HG03439 (cell line): Measurements from ENCODE around the gene CA6.
"Not testable (repeated sequence)": the region's sequence is repeated elsewhere in the genome, so short reads cannot be mapped to it uniquely, and the experiment has no call there.

Experiments used
- ATAC-seq: cut with Tn5 transposase; IDR thresholded peaks from one replicate; pipeline ENCODE4 v1.9.1; 2021; ENCODE audit warnings: mild to moderate bottlenecking, moderate library complexity; ENCODE audit not compliant: unreplicated experiment

CA6 gene

GRCh38 chr1:8945568-8945967 lies at the start of gene CA6:
TSS of gene CA6 (plus strand) at chr1:8945868. CDS start at chr1:8945887, 19 bp downstream.
- no peak for ATAC-seq

DNA sequence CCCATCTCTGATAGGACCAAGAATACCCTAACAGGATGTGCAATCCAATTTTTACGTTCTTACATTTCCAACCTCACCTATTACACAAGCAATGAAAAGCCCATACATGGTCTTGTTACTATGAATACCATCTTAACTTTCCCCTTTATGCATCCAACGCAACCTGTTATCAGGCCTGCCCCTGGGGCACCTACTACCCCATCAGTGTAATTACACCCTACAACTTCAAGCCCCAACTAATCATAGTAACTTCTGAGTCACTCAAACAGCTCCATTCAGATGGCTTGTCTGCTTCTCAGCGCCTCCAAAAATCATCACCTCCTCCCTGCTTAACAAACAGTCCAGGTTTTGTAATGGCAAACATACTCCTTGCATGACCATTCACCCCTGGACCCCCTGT lies 48.9 kb upstream of the CA6 start:
- not testable (repeated sequence) for ATAC-seq

- ATAC-seq = not testable (repeated sequence)
These were observed 48.2 kb upstream of the CA6 start for GRCh38 chr1:8897505-8897904.

DNA sequence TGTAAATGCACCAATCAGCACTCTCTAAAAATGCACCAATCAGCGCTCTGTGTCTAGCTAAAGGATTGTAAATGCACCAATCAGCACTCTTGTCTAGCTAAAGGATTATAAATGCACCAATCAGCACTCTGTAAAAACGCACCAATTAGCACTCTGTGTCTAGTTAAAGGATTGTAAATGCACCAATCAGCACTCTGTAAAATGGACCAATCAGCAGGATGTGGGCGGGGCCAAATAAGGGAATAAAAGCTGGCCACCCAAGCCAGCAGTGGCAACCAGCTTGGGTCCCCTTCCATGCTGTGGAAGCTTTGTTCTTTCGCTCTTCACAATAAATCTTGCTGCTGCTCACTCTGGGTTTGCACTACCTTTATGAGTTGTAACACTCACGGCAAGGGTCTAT lies 47.2 kb upstream of the CA6 start:
- not testable (repeated sequence) for ATAC-seq

GRCh38 chr1:8899046-8899445 lies 46.6 kb upstream of the CA6 start:
- no peak for ATAC-seq

GRCh38 chr1:8900684-8901083 lies 45.0 kb upstream of the CA6 start:
- ATAC-seq = not testable (repeated sequence)

DNA sequence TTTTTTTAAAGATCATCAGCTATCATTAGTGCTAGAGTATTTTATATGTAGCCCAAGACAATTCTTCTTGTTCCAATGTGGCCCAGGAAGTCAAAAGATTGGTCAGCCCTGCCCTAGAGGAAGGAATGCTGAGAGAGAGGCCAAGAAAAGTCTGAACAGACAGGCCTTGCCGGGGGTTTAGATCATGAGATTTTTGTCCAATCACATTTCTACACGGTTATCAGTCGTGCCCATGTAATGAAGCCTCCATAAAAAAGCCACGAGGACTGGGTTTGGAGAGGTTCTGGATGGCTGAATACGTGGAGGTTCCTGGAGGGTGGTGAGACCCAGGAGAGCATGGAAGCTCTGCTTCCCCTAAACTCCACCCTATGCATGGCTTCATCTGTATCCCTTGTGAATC lies 42.9 kb upstream of the CA6 start:
- no peak for ATAC-seq

DNA sequence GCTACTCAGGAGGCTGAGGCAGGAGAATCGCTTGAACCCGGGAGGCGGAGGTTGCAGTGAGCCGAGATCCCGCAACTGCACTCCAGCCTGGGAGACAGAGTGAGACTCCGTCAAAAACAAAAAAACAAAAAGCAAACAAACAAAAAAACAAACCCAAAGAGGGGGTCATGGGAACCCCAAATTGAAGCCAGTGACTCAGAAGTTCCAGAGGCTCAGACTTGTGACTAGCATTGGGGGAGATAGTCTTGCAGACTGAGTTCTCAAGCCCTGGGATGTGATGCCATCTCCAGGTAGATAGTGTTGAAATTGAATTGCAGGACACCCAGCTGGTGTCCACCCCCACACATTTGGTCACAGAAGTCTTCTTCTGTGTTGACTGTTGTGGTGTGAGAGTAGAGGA lies 42.3 kb upstream of the CA6 start:
- ATAC-seq = no peak

DNA sequence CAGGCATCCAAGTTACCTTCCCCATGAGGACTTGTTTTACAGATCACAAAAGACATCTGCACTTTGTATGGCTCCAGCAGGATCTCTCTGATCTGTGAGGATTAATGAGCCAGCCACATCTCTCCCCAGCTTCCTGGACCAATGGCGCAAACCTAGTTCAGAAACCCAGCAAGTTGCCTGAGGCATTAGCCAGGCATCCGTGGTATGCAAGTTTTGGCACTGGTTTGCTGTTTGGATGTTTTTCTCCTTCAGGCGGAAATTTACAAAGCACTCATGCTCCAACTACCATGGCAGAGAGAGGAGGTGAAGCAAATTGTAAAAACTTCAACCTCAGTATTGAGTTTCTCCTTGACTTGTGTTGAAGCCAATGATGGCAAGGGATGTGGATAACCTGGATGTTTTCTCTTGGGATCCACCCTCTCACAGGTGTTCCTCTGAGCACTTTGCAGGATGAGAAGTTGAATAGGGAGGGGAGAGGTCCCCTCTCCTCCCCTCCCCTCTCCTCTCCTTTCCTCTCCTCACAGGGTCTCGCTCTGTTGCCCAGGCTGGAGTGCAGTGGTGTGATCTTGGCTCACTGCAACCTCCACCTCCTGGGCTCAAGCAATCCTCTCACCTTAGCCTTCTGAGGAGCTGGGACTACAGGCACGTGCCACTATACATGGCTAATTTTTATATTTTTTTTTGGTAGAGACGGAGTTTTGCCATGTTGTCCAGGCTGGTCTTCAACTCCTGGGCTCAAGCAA lies 41.6 kb upstream of the CA6 start:
- no peak for ATAC-seq

DNA sequence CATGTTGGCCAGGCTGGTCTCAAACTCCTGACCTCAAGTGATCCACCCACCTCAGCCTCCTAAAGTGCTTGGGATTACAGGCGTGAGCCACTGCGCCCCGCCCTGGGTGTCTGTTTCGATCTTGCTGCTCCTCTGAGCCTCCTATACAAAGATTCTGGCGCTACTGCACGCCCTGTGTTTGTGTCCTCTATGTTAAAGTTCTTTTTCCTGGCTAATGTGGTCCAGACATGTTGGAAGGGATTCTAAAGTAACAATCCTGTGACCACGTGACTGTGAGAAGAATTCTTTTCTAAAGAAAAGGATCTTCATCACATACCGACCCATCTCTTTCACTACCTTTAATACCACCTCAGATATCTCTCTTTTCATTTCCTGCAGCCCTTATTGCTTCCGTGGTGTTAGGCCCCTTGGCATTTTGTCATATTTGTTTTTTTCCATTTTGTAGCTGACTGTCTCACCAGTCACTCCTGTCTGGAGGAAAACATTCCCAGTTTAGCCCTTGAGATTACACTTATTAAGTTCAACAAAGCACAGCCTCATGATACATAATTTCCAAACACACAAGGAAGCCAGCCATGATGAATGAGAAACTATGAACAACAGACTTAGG lies 40.0 kb upstream of the CA6 start:
- no peak for ATAC-seq

GRCh38 chr1:8908388-8909151 lies 37.1 kb upstream of the CA6 start:
- ATAC-seq = no peak

- no peak for ATAC-seq
These were observed 35.3 kb upstream of the CA6 start for GRCh38 chr1:8910331-8910730.

DNA sequence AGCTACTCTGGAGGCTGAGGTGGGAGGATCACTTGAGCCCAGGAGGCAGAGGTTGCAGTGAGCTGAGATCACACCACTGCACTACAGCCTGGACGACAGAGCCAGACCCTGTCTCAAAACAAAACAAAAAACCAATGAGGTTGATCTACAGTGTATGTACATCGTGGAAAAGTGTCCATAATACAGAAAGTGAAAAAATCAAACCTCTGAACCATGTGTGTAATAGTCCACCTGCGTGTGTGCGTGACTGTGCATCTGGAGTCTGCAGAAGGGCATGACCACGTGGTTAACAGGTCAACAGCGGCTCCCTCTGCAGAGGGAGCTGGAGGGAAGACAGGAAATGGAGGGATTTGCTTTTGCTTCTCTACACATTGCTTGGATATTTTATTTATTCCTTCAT lies 34.8 kb upstream of the CA6 start:
- no peak for ATAC-seq

GRCh38 chr1:8911416-8912309 lies 34.0 kb upstream of the CA6 start:
- no peak for ATAC-seq

GRCh38 chr1:8913457-8913856 lies 32.2 kb upstream of the CA6 start:
- ATAC-seq = no peak

GRCh38 chr1:8914466-8914865 lies 31.2 kb upstream of the CA6 start:
- ATAC-seq = no peak

DNA sequence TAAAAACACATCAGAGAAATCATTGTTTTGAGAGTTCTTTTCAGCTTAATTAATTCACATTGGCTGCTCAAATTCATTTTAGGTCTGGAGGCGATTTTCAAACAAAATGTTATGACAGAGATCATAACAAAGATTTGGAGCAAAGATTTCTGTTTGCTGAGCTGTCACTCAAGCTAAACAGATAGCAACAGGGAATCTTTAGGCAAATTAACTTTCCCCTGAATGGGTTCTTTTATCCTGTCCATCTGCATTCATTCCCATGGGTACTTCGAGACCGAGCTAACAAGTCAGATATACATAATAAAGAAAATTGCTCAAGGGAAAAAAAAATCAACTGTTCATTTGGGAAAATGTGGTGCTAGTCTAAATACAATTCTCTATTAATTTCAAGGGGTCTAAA lies 30.2 kb upstream of the CA6 start:
- no peak for ATAC-seq

GRCh38 chr1:8917536-8917935 lies 28.1 kb upstream of the CA6 start:
- not testable (repeated sequence) for ATAC-seq

- ATAC-seq = no peak
These were observed 22.7 kb upstream of the CA6 start for GRCh38 chr1:8922962-8923361.

DNA sequence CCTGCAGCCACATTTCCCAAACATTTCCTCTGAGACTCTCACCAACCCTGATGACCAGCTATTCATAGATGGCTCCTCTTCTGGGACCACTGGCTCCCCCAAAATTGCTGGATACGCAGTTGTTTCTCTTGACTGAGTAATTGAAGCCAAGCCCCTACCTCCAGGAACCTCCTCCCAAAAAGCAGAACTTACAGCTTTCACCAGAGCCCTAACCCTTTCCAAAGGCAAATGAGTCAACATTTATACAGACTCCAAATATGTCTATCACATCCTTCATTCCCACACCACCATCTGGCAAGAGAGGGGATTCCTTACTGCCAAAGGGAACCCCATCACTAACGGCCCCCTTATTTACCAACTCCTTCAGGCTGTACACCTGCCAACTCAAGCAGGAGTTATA lies 20.3 kb upstream of the CA6 start:
- ATAC-seq = no peak

- no peak for ATAC-seq
These were observed 19.7 kb upstream of the CA6 start for GRCh38 chr1:8925960-8926359.
